Activated T-cell treated with anti-CD3 and anti-CD28 coated beads, Interleukin-2, amount 50 U/mL, for 72 hours (primary cell): ENCODE results near the gene PDZRN3. TPM values are rescaled to one million over a fixed set of nuclear protein-coding genes. Genes with fewer than 3 reads are reported as not detected.

Experiments
- ATAC-seq, 2 donors: fragments of 150-1000 bp; cut with Tn5 transposase; replicated peaks in 1 of 2; 2 replicates each; pipeline ENCODE4 v1.10.0; 2021; ENCODE audit warnings: moderate library complexity in 2 of 2, mild to moderate bottlenecking in 1 of 2
- DNase-seq, 2 donors: peaks; one replicate each; pipeline ENCODE4 v3.0.0; 2021 to 2022; ENCODE audit warnings: mixed read lengths in 1 of 2
- H3K27ac Mint-ChIP-seq: one replicate; pipeline ENCODE4 v1.8.0; 2022; ENCODE audit warnings: mild to moderate bottlenecking, moderate library complexity, mixed read lengths
- H3K27me3 Mint-ChIP-seq: one replicate; pipeline ENCODE4 v1.8.0; 2022; ENCODE audit warnings: low read depth, mixed read lengths
- H3K36me3 Mint-ChIP-seq, 2 donors: one replicate each; pipeline ENCODE4 v1.8.0; 2022; ENCODE audit warnings: mixed read lengths in 2 of 2, mild to moderate bottlenecking in 1 of 2; ENCODE audit not compliant: insufficient read depth in 2 of 2
- H3K4me1 Mint-ChIP-seq: one replicate; pipeline ENCODE4 v1.8.0; 2022; ENCODE audit warnings: low read depth, mixed read lengths
- H3K4me3 Mint-ChIP-seq, 2 donors: one replicate each; pipeline ENCODE4 v1.8.0; 2022; ENCODE audit warnings: mild to moderate bottlenecking in 2 of 2, mixed read lengths in 2 of 2, moderate library complexity in 2 of 2
- H3K9me3 Mint-ChIP-seq, 2 donors: one replicate each; pipeline ENCODE4 v1.8.0; 2022; ENCODE audit warnings: mixed read lengths in 2 of 2
- total RNA-seq, 2 donors: library from RNA; stranded (reverse); gene quantifications; one replicate each; pipeline ENCODE4 v1.2.3, GENCODE V29; 2022

Gene PDZRN3
- total RNA-seq = not detected

DNA sequence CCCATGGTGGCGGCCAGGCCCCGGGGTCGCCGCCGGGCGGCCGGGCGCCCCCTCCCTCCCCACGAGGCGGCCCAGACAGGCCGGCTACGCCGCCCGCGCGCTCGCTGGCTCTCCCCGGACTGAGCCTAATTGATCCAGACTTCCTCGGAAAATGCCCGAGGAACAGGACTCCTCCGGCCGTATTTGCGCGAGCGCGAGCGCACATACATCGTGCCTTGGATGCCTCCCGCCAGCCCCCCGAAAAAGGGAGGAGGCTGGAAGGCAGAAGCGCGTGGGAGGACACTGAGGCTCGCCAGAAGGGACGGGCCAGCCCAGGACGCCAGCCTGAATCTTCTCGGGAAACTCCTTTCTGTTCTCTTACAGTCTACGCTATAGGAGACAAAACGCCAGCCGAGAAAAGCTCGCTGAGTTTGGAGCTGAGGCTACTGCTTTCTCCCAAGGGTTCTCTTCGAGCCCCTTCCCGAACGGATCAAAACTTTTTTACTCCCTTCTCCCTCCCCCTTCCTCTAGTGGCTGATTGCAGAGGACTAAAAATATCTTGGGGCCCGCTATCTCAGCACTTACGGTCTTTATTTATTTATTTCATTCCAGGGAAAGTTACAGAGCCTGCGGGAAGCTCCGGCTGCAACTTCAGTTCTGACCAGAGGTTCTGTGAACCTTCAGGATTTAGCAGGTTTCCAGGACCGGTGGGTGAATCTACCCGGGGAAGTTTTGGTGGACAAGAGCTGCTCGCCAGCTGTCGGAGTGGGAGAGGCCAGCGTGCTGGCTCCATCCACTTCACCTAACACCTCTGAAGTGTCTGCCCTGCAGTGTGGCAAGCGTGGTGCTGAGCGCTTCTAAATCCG is at the start of gene PDZRN3:
Gene PDZRN3 (minus strand): TSS at position 121 of the 845 bp plus-strand sequence.
- H3K4me1 Mint-ChIP-seq = no peaks in the 10 kb centered on the region
- H3K4me3 Mint-ChIP-seq = no peak within 1 kb of the TSS
- H3K27me3 Mint-ChIP-seq = peaks cover 12% of the 10 kb centered on the region
- ATAC-seq = no peak
- H3K27ac Mint-ChIP-seq = no peak within 1 kb of the TSS
- DNase-seq = no peak
- no peaks in the 10 kb centered on the region for H3K9me3 Mint-ChIP-seq
- no peaks in the 10 kb centered on the region for H3K36me3 Mint-ChIP-seq

- H3K9me3 Mint-ChIP-seq = peaks cover 2 to 4% of the 10 kb centered on the region in 2 donors
- H3K4me3 Mint-ChIP-seq = no peak overlapping the region
- no peak for DNase-seq
- no peak overlapping the region for H3K27ac Mint-ChIP-seq
- H3K36me3 Mint-ChIP-seq = no peaks in the 10 kb centered on the region
- no peaks in the 10 kb centered on the region for H3K4me1 Mint-ChIP-seq
- H3K27me3 Mint-ChIP-seq = no peaks in the 10 kb centered on the region
- ATAC-seq = no peak
Observed at GRCh38 chr3:73674280-73674679, 49.5 kb upstream of the PDZRN3 start.

DNA sequence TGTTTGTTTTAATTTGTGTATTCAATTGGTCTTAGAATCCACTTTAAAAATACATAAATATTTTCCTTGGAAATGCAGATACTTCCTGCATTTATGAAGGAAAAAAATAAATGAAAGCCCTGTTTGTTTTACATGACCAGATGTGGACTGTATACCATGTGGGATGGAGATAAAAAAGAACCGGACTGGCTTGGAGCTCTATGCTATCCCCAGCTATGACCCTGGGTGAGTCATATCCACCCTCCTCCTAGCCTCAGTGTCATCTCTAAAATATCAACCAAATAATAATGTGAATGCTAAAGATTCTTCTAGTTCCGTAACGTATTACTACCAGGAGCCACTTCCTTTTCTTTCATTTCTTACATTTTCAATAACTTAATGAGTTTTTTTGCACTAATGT is 44.5 kb upstream of the PDZRN3 start:
- Mint-ChIP-seq H3K9me3 (peaks cover 0 to 6% of the 10 kb centered on the region in 2 donors), H3K4me3 (no peak overlapping the region), H3K36me3 (no peaks in the 10 kb centered on the region), H3K4me1 (no peaks in the 10 kb centered on the region), H3K27ac (no peak overlapping the region), H3K27me3 (no peaks in the 10 kb centered on the region)
- ATAC-seq (no peak), DNase-seq (no peak)

- no peaks in the 10 kb centered on the region for H3K4me1 Mint-ChIP-seq
- H3K4me3 Mint-ChIP-seq = no peak overlapping the region
- no peak overlapping the region for H3K27ac Mint-ChIP-seq
- DNase-seq (no peak), ATAC-seq (no peak)
- no peaks in the 10 kb centered on the region for H3K36me3 Mint-ChIP-seq
- H3K9me3 Mint-ChIP-seq = peaks cover 0 to 5% of the 10 kb centered on the region in 2 donors
- H3K27me3 Mint-ChIP-seq = no peaks in the 10 kb centered on the region
Observed at GRCh38 chr3:73668391-73668790, 43.6 kb upstream of the PDZRN3 start.

DNA sequence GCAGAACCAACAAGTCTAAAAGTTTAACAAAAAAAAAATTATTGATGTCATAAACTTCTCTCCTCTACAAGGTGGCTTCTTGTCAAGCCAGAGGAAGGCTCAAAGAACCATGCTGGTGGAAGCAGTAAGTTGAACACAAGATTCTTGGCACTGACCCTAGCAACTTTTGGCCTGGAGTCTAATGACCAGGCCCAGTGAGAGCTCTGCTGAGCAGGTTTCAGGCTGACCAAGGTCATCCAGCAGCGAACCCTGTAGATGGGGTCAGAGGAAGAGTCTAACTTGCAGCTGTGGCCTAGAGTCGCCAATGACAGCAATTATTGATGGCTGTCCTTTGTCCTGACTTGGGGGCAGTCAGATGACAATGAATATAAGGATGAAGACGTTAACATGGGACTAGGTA is 43.1 kb upstream of the PDZRN3 start:
- H3K27me3 Mint-ChIP-seq = no peaks in the 10 kb centered on the region
- no peak overlapping the region for H3K4me3 Mint-ChIP-seq
- no peaks in the 10 kb centered on the region for H3K4me1 Mint-ChIP-seq
- peaks cover 0 to 2% of the 10 kb centered on the region in 2 donors for H3K9me3 Mint-ChIP-seq
- no peak overlapping the region for H3K27ac Mint-ChIP-seq
- H3K36me3 Mint-ChIP-seq = no peaks in the 10 kb centered on the region
- DNase-seq (no peak), ATAC-seq (no peak)

GRCh38 chr3:73665286-73665685 is 40.5 kb upstream of the PDZRN3 start:
- H3K4me3 Mint-ChIP-seq = no peak overlapping the region
- no peak overlapping the region for H3K27ac Mint-ChIP-seq
- H3K4me1 Mint-ChIP-seq = no peaks in the 10 kb centered on the region
- DNase-seq (no peak), ATAC-seq (no peak)
- no peaks in the 10 kb centered on the region for H3K27me3 Mint-ChIP-seq
- H3K36me3 Mint-ChIP-seq = no peaks in the 10 kb centered on the region
- H3K9me3 Mint-ChIP-seq = peaks cover 0 to 4% of the 10 kb centered on the region in 2 donors

GRCh38 chr3:73664389-73664788 is 39.6 kb upstream of the PDZRN3 start:
- no peak for DNase-seq
- Mint-ChIP-seq H3K9me3 (peaks cover 0 to 8% of the 10 kb centered on the region in 2 donors), H3K36me3 (no peaks in the 10 kb centered on the region), H3K4me1 (no peaks in the 10 kb centered on the region), H3K27me3 (no peaks in the 10 kb centered on the region), H3K27ac (no peak overlapping the region), H3K4me3 (no peak overlapping the region)
- no peak for ATAC-seq

DNA sequence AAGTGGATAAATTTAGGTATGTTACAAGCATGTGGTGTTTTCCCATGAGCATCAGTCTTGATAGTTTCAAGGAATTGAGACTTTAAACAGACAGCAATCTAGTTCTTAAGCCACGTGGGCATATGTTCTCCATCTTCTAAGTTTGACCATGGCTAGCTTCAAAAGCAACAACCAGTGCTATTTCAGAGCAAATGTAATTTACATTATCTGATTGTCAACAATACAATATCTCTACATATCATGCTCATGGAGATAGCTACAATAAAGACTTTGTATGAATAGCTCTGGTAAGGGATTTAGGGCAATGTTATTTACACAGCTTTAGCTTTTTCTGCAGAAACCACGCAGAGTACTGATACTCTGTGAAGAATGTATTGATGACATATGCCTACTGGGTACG is 38.8 kb upstream of the PDZRN3 start:
- no peak overlapping the region for H3K4me3 Mint-ChIP-seq
- no peak overlapping the region for H3K27ac Mint-ChIP-seq
- H3K27me3 Mint-ChIP-seq = no peaks in the 10 kb centered on the region
- ATAC-seq = no peak
- no peaks in the 10 kb centered on the region for H3K4me1 Mint-ChIP-seq
- H3K36me3 Mint-ChIP-seq = no peaks in the 10 kb centered on the region
- no peak for DNase-seq
- peaks cover 0 to 8% of the 10 kb centered on the region in 2 donors for H3K9me3 Mint-ChIP-seq

DNA sequence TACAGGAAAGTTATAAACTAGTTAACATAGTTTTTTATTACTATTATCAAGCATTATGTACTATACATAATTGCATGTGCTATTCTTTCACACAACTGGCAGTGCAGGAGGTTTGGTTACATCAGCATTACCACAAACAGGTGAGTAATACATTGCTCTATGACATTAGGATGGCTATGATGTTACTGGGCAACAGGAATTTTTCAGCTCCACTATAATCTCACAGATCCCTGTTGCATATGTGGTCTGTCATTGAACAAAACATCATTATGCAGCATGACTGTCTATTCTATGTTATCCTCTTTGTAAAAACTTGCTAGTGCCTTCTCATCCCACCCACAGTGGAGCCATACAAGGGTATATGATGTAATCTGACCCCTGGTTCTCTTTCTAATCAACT is 36.5 kb upstream of the PDZRN3 start:
- no peaks in the 10 kb centered on the region for H3K27me3 Mint-ChIP-seq
- no peaks in the 10 kb centered on the region for H3K4me1 Mint-ChIP-seq
- DNase-seq (no peak), ATAC-seq (no peak)
- H3K9me3 Mint-ChIP-seq = peaks cover 1 to 8% of the 10 kb centered on the region in 2 donors
- no peak overlapping the region for H3K4me3 Mint-ChIP-seq
- H3K27ac Mint-ChIP-seq = no peak overlapping the region
- H3K36me3 Mint-ChIP-seq = no peaks in the 10 kb centered on the region

DNA sequence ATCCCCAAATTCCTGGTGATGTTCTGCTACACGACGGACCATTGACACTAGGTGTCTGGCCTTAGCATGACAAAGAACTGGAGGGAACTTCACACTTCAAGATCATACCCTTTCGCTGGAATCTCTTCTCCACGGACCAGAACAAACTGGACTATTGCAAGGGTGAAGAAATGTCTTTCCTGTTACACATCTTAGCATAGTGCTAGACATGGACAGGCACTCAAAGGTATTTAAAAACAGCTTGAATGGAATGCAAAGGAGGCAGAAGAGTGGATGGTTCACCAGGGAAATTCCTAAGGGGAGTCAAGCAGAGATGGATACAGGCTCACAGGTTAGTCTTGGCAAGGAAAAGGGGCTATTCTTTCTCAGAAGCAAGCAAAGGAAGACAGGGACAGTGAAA is 33.5 kb upstream of the PDZRN3 start:
- no peak overlapping the region for H3K27ac Mint-ChIP-seq
- H3K9me3 Mint-ChIP-seq = peaks cover 1 to 8% of the 10 kb centered on the region in 2 donors
- H3K4me3 Mint-ChIP-seq = no peak overlapping the region
- H3K4me1 Mint-ChIP-seq = no peaks in the 10 kb centered on the region
- H3K27me3 Mint-ChIP-seq = no peaks in the 10 kb centered on the region
- no peak for DNase-seq
- ATAC-seq = no peak
- H3K36me3 Mint-ChIP-seq = no peaks in the 10 kb centered on the region

DNA sequence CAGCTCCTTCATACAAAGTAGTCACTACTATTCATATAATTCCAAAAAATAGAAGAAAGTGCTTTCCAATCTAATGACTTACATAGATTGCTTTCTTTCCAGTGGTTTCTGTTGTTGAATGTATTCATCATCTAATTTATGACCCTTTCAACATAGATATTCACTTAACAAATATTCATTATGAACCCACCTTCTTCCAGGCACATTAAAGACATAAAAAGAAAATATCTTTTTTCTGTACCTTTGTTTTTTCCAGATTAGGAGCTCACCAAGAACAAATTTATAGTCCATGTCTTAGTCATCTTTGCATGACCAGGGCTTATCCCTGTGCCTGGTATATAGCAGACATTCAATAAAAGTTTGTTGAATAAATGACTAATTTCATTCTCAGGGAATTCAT is 32.4 kb upstream of the PDZRN3 start:
- H3K27me3 Mint-ChIP-seq = no peaks in the 10 kb centered on the region
- no peak overlapping the region for H3K27ac Mint-ChIP-seq
- DNase-seq (no peak), ATAC-seq (no peak)
- peaks cover 1 to 8% of the 10 kb centered on the region in 2 donors for H3K9me3 Mint-ChIP-seq
- H3K4me1 Mint-ChIP-seq = no peaks in the 10 kb centered on the region
- H3K36me3 Mint-ChIP-seq = no peaks in the 10 kb centered on the region
- H3K4me3 Mint-ChIP-seq = no peak overlapping the region

GRCh38 chr3:73656241-73656890 is 31.6 kb upstream of the PDZRN3 start:
- no peak for ATAC-seq
- no peak overlapping the region for H3K27ac Mint-ChIP-seq
- no peaks in the 10 kb centered on the region for H3K4me1 Mint-ChIP-seq
- DNase-seq = no peak
- H3K4me3 Mint-ChIP-seq = no peak overlapping the region
- H3K36me3 Mint-ChIP-seq = no peaks in the 10 kb centered on the region
- no peaks in the 10 kb centered on the region for H3K27me3 Mint-ChIP-seq
- peaks cover 1 to 7% of the 10 kb centered on the region in 2 donors for H3K9me3 Mint-ChIP-seq

DNA sequence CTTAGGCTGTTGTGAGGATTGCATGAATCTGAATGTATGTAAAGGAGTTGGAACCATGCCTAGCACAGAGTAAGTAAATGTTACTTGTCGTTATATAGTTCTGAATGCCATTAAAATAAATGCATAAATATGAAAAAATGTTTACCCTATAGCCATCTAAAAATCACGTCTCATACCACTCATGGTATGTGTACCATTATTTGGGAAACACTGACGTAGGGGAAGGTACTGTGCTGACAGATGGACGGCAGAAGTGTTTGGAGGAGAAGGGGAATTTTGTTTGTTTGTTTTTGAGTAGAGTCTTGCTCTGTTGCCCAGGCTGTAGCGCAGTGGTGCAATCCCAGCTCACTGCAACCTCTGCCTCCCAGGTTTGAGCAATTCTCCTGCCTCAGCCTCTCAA is 30.5 kb upstream of the PDZRN3 start:
- H3K9me3 Mint-ChIP-seq = peaks cover 1 to 7% of the 10 kb centered on the region in 2 donors
- no peaks in the 10 kb centered on the region for H3K27me3 Mint-ChIP-seq
- no peak overlapping the region for H3K27ac Mint-ChIP-seq
- DNase-seq (no peak), ATAC-seq (no peak)
- H3K36me3 Mint-ChIP-seq = no peaks in the 10 kb centered on the region
- no peak overlapping the region for H3K4me3 Mint-ChIP-seq
- H3K4me1 Mint-ChIP-seq = no peaks in the 10 kb centered on the region
